HepG2 (cell line): ENCODE data around the gene HCN4. TPM values are rescaled to one million over a fixed set of nuclear protein-coding genes. Genes with fewer than 3 reads are reported as not detected.

Experiments used
- ARNT2 ChIP-seq: sonication (generic); formaldehyde crosslinking; IDR thresholded peaks from 2 replicates; pipeline ENCODE4 v1.8.0; 2022; ENCODE audit warnings: mild to moderate bottlenecking, low read depth, missing genetic modification reagents, moderate library complexity
- GZF1 ChIP-seq: sonication (generic); formaldehyde crosslinking; IDR thresholded peaks from 2 replicates; pipeline ENCODE4 v1.5.1; 2020; ENCODE audit warnings: mild to moderate bottlenecking, missing genetic modification reagents
- MED8 ChIP-seq: sonication (generic); formaldehyde crosslinking; IDR thresholded peaks from 2 replicates; pipeline ENCODE4 v1.8.1; 2023; ENCODE audit warnings: mild to moderate bottlenecking, missing genetic modification reagents; ENCODE audit not compliant: insufficient replicate concordance
- SNAPC4 ChIP-seq: sonication (generic); formaldehyde crosslinking; IDR thresholded peaks from 2 replicates; pipeline ENCODE4 v1.4.0; 2020; ENCODE audit warnings: mild to moderate bottlenecking, missing genetic modification reagents
- SRY ChIP-seq: sonication (generic); formaldehyde crosslinking; IDR thresholded peaks from 2 replicates; pipeline ENCODE4 v1.8.0; 2022; ENCODE audit warnings: mild to moderate bottlenecking, missing genetic modification reagents
- TMF1 ChIP-seq: sonication (generic); formaldehyde crosslinking; IDR thresholded peaks from 2 replicates; pipeline ENCODE4 v1.8.1; 2022; ENCODE audit warnings: low read depth, missing genetic modification reagents
- ZBTB3 ChIP-seq: sonication (generic); formaldehyde crosslinking; IDR thresholded peaks from 2 replicates; pipeline ENCODE4 v1.4.0; 2020; ENCODE audit warnings: low read depth, mild to moderate bottlenecking, moderate library complexity, missing genetic modification reagents, borderline replicate concordance
- ZC3H4 ChIP-seq: sonication (generic); formaldehyde crosslinking; IDR thresholded peaks from 2 replicates; pipeline ENCODE4 v1.4.0; 2020; ENCODE audit warnings: missing genetic modification reagents, borderline replicate concordance
- ZNF18 ChIP-seq: sonication (generic); formaldehyde crosslinking; IDR thresholded peaks from 2 replicates; pipeline ENCODE4 v1.8.0; 2022; ENCODE audit warnings: mild to moderate bottlenecking, missing genetic modification reagents; ENCODE audit not compliant: insufficient replicate concordance
- ZNF430 ChIP-seq: sonication (generic); formaldehyde crosslinking; IDR thresholded peaks from 2 replicates; pipeline ENCODE4 v1.9.0; 2021; ENCODE audit warnings: mild to moderate bottlenecking, missing genetic modification reagents
- ZNF646 ChIP-seq: sonication (generic); formaldehyde crosslinking; IDR thresholded peaks from 2 replicates; pipeline ENCODE4 v1.9.0; 2021; ENCODE audit warnings: mild to moderate bottlenecking, missing genetic modification reagents
- ZNF800 ChIP-seq: sonication (generic); formaldehyde crosslinking; IDR thresholded peaks from 2 replicates; pipeline ENCODE4 v1.4.0; 2020; ENCODE audit warnings: missing genetic modification reagents
- ZNF816 ChIP-seq: sonication (generic); formaldehyde crosslinking; IDR thresholded peaks from 2 replicates; pipeline ENCODE4 v1.8.0; 2022; ENCODE audit warnings: missing genetic modification reagents, mild to moderate bottlenecking, borderline replicate concordance
- polyA plus RNA-seq, 8 experiments: library from polyadenylated mRNA; depleted of rRNA in 3 of 8; stranded (reverse) in 7 of 8; unstranded in 1 of 8; fragments of >200 nt; fragmentation: Illumina TruSeq in 4 of 8; extraction: Trizol in 4 of 8; gene quantifications; 2 replicates each; pipeline versions ENCODE4 v1.2.1 to v1.2.3, GENCODE V29; 2011 to 2016; ENCODE audit warnings: low read depth in 4 of 8, missing spikeins in 1 of 8, mixed read lengths in 1 of 8; ENCODE audit not compliant: insufficient read depth in 1 of 8
- total RNA-seq, 5 experiments: library from RNA; depleted of rRNA; stranded (reverse); fragments of >200 nt; fragmentation: Illumina TruSeq; extraction: Trizol; gene quantifications; 2 replicates each; pipeline ENCODE4 v1.2.3, GENCODE V29; 2016; ENCODE audit warnings: low read depth in 1 of 5

The HCN4 gene
- total and polyA plus RNA-seq, 2 of the 13 experiments (the other 11 are each of a cell fraction or from before 2014, with no cell fraction given): not detected

GRCh38 chr15:73346735-73347312, 21.9 kb downstream of the HCN4 start (continued):
- TF ChIP-seq SNAPC4 (CRISPR knock-in tag) (no peak), ZNF816 (no peak), MED8 (CRISPR knock-in tag) (no peak), ZBTB3 (CRISPR knock-in tag) (no peak), GZF1 (CRISPR knock-in tag) (no peak), TMF1 (CRISPR knock-in tag) (peak; percentile 60; the same call in 1 of the 2 replicates), ZNF18 (no peak), ZNF646 (no peak), ZC3H4 (CRISPR knock-in tag) (no peak), ARNT2 (no peak), ZNF430 (CRISPR knock-in tag) (peak; percentile 66; the same call in 1 of the 2 replicates), SRY (CRISPR knock-in tag) (peak; percentile 88; the same call in 1 of the 2 replicates), ZNF800 (peak; percentile 53; the same call in 1 of the 2 replicates)
